OCI-LY1 (cell line): ENCODE results near the gene TNRC6A.

Experiments
- CTCF ChIP-seq: fragments of 200-600 bp; sonication (generic), shearing (Covaris generic); IDR thresholded peaks from 2 replicates; pipeline ENCODE4 v1.5.1; 2017; ENCODE audit warnings: mild to moderate bottlenecking, antibody characterized with exemption, low read length, moderate library complexity, mixed read lengths
- EZH2 ChIP-seq: fragments of 200-600 bp; sonication (generic), shearing (Covaris generic); IDR thresholded peaks from 2 replicates; pipeline ENCODE4 v1.8.0; 2017; ENCODE audit warnings: borderline replicate concordance, mixed run types, mild to moderate bottlenecking, antibody characterized with exemption, low read length, moderate library complexity, mixed read lengths

GRCh38 chr16:24822974-24823373, 93.5 kb downstream of the TNRC6A start:
- no peak for TF ChIP-seq CTCF
- TF ChIP-seq EZH2, result no peak
